HG03095 (cell line): Measurements from ENCODE around the gene KCNN4.
"Not testable (repeated sequence)": the region's sequence is repeated elsewhere in the genome, so short reads cannot be mapped to it uniquely, and the experiment has no call there.

Source experiments
- ATAC-seq: cut with Tn5 transposase; IDR thresholded peaks from one replicate; pipeline ENCODE4 v1.9.1; 2021; ENCODE audit warnings: moderate library complexity; ENCODE audit not compliant: unreplicated experiment

The KCNN4 gene

GRCh38 chr19:43780706-43781525 is at the start of gene KCNN4:
Gene KCNN4 (minus strand): TSS chr19:43780973. CDS start chr19:43780861, 112 bp downstream.
- ATAC-seq = no peak

GRCh38 chr19:43826787-43827754 is 46.3 kb upstream of the KCNN4 start, which contains the start of gene ZNF283:
Gene ZNF283 (plus strand): TSS chr19:43827321. CDS start chr19:43833505, 6,184 bp downstream.
- ATAC-seq = no peak

- not testable (repeated sequence) for ATAC-seq
Measured at GRCh38 chr19:43824572-43824971, 43.8 kb upstream of the KCNN4 start.

- ATAC-seq = not testable (repeated sequence)
Measured at GRCh38 chr19:43823856-43824255, 43.1 kb upstream of the KCNN4 start.

- ATAC-seq = no peak
Measured at GRCh38 chr19:43820884-43821215, 40.1 kb upstream of the KCNN4 start.

GRCh38 chr19:43820098-43820883 is 39.5 kb upstream of the KCNN4 start:
- no peak for ATAC-seq

GRCh38 chr19:43818500-43818899 is 37.7 kb upstream of the KCNN4 start:
- ATAC-seq = no peak

GRCh38 chr19:43817454-43817853 is 36.7 kb upstream of the KCNN4 start:
- not testable (repeated sequence) for ATAC-seq

GRCh38 chr19:43814663-43815352 is 34.0 kb upstream of the KCNN4 start:
- ATAC-seq = no peak

- no peak for ATAC-seq
Measured at GRCh38 chr19:43812688-43813087, 31.9 kb upstream of the KCNN4 start.

GRCh38 chr19:43812259-43812658 is 31.5 kb upstream of the KCNN4 start:
- no peak for ATAC-seq

GRCh38 chr19:43811837-43812236 is 31.1 kb upstream of the KCNN4 start:
- ATAC-seq = no peak

- ATAC-seq = no peak
Measured at GRCh38 chr19:43809762-43810696, 29.3 kb upstream of the KCNN4 start.

- ATAC-seq = no peak
Measured at GRCh38 chr19:43807651-43808050, 26.9 kb upstream of the KCNN4 start.

GRCh38 chr19:43806848-43807247 is 26.1 kb upstream of the KCNN4 start:
- ATAC-seq = no peak

- not testable (repeated sequence) for ATAC-seq
Measured at GRCh38 chr19:43806401-43806800, 25.6 kb upstream of the KCNN4 start.

GRCh38 chr19:43804432-43804831 is 23.7 kb upstream of the KCNN4 start:
- no peak for ATAC-seq

- no peak for ATAC-seq
Measured at GRCh38 chr19:43802216-43802951, 21.6 kb upstream of the KCNN4 start, which contains the start of gene LYPD5. Gene LYPD5 (minus strand): TSS chr19:43802447. CDS start chr19:43802380, 67 bp downstream.
